MM.1S (cell line): ENCODE results near the gene PDCD1.

Experiments
- DNase-seq: peaks from one replicate; pipeline ENCODE4 v3.0.0-alpha.2; 2015
- H2AFZ ChIP-seq: fragments of 300-600 bp; sonication (generic); 2 replicates; pipeline ENCODE4 v1.6.0; 2016; ENCODE audit warnings: antibody characterized with exemption, low read length
- H3F3A ChIP-seq: fragments of 300-600 bp; sonication (generic); 2 replicates; pipeline ENCODE4 v1.6.1; 2016; ENCODE audit warnings: mild to moderate bottlenecking, antibody characterized with exemption, low read length, moderate library complexity, mixed read lengths; ENCODE audit not compliant: insufficient read depth
- H3K27ac ChIP-seq: fragments of 300-600 bp; sonication (generic); 2 replicates; pipeline ENCODE4 v1.5.1; 2016; ENCODE audit warnings: mild to moderate bottlenecking, low read length
- H3K27me3 ChIP-seq: fragments of 300-600 bp; sonication (generic); replicated peaks from 2 replicates; pipeline ENCODE4 v1.6.0; 2016; ENCODE audit warnings: low read length; ENCODE audit not compliant: insufficient read depth
- H3K36me3 ChIP-seq: fragments of 300-600 bp; sonication (generic); replicated peaks from 2 replicates; pipeline ENCODE4 v1.6.1; 2016; ENCODE audit warnings: mild to moderate bottlenecking, low read length, mixed read lengths; ENCODE audit not compliant: insufficient read depth
- H3K4me1 ChIP-seq: fragments of 300-600 bp; sonication (generic); 2 replicates; pipeline ENCODE4 v1.6.1; 2016; ENCODE audit warnings: low read length, mixed read lengths
- H3K4me2 ChIP-seq: fragments of 300-600 bp; sonication (generic); 2 replicates; pipeline ENCODE4 v1.6.0; 2016; ENCODE audit warnings: low read depth, low read length
- H3K4me3 ChIP-seq: fragments of 300-600 bp; sonication (generic); 2 replicates; pipeline ENCODE4 v1.5.1; 2016; ENCODE audit warnings: low read length, mixed read lengths
- H3K79me2 ChIP-seq: fragments of 300-600 bp; sonication (generic); 2 replicates; pipeline ENCODE4 v1.6.1; 2016; ENCODE audit warnings: mixed run types, low read length, mixed read lengths
- H3K9ac ChIP-seq: fragments of 300-600 bp; sonication (generic); 2 replicates; pipeline ENCODE4 v1.6.1; 2016; ENCODE audit warnings: low read length, mixed read lengths
- H3K9me2 ChIP-seq: fragments of 300-600 bp; sonication (generic); replicated peaks from 2 replicates; pipeline ENCODE4 v1.6.1; 2016; ENCODE audit warnings: mild to moderate bottlenecking, low read length, mixed read lengths; ENCODE audit not compliant: insufficient read depth
- H3K9me3 ChIP-seq: fragments of 300-600 bp; sonication (generic); replicated peaks from 2 replicates; pipeline ENCODE4 v1.6.1; 2016; ENCODE audit warnings: mild to moderate bottlenecking, low read length, mixed read lengths; ENCODE audit not compliant: insufficient read depth
- H4K20me1 ChIP-seq: fragments of 300-600 bp; sonication (generic); 2 replicates; pipeline ENCODE4 v1.6.1; 2016; ENCODE audit warnings: mild to moderate bottlenecking, low read length, moderate library complexity, mixed read lengths; ENCODE audit not compliant: insufficient read depth
- CTCF ChIP-seq: fragments of 300-600 bp; sonication (generic); IDR thresholded peaks from 2 replicates; pipeline ENCODE4 v1.5.1; 2016; ENCODE audit warnings: antibody characterized with exemption, low read length, mixed read lengths
- EZH2 ChIP-seq: fragments of 300-600 bp; sonication (generic); optimal IDR thresholded peaks from 2 replicates; pipeline ENCODE3; 2017; ENCODE audit warnings: low read depth, mild to moderate bottlenecking, antibody characterized with exemption, low read length, mixed read lengths
- EZH2phosphoT487 ChIP-seq: fragments of 300-600 bp; sonication (generic); IDR thresholded peaks from 2 replicates; pipeline ENCODE4 v1.6.1; 2018; ENCODE audit warnings: antibody characterized with exemption, low read length

Gene PDCD1

GRCh38 chr2:241811952-241812729, 46.6 kb downstream of the PDCD1 start:
- Histone ChIP-seq H3K79me2 (no peaks in the 10 kb centered on the region), H2AFZ (no peak overlapping the region), H4K20me1 (no peaks in the 10 kb centered on the region), H3K27ac (no peak overlapping the region), H3K36me3 (no peaks in the 10 kb centered on the region), H3K9ac (no peak overlapping the region), H3K9me3 (no peaks in the 10 kb centered on the region), H3K4me2 (no peak overlapping the region), H3K4me3 (no peak overlapping the region), H3K4me1 (no peaks in the 10 kb centered on the region), H3K27me3 (peaks cover 79% of the 10 kb centered on the region), H3F3A (no peaks in the 10 kb centered on the region), H3K9me2 (no peaks in the 10 kb centered on the region)
- TF ChIP-seq EZH2 (no peak), CTCF (no peak), EZH2phosphoT487 (no peak)
- DNase-seq: no peak

GRCh38 chr2:241811201-241811951, 47.3 kb downstream of the PDCD1 start:
- Histone ChIP-seq H3K27ac (no peak overlapping the region), H3K36me3 (no peaks in the 10 kb centered on the region), H2AFZ (no peak overlapping the region), H3K9me3 (no peaks in the 10 kb centered on the region), H3K9me2 (no peaks in the 10 kb centered on the region), H3F3A (no peaks in the 10 kb centered on the region), H3K27me3 (peaks cover 71% of the 10 kb centered on the region), H4K20me1 (no peaks in the 10 kb centered on the region), H3K4me3 (no peak overlapping the region), H3K4me1 (no peaks in the 10 kb centered on the region), H3K79me2 (no peaks in the 10 kb centered on the region), H3K4me2 (no peak overlapping the region), H3K9ac (no peak overlapping the region)
- TF ChIP-seq CTCF (no peak), EZH2 (no peak), EZH2phosphoT487 (no peak)
- no peak for DNase-seq

- H3K27me3 ChIP-seq: peaks cover 63% of the 10 kb centered on the region
- no peaks in the 10 kb centered on the region for H4K20me1 ChIP-seq
- H3K9me3 ChIP-seq: no peaks in the 10 kb centered on the region
- TF ChIP-seq EZH2 (no peak), EZH2phosphoT487 (no peak), CTCF (no peak)
- no peaks in the 10 kb centered on the region for H3K36me3 ChIP-seq
- H3F3A ChIP-seq: no peaks in the 10 kb centered on the region
- no peak overlapping the region for H3K4me2 ChIP-seq
- no peaks in the 10 kb centered on the region for H3K9me2 ChIP-seq
- H2AFZ ChIP-seq: no peak overlapping the region
- H3K4me3 ChIP-seq: no peak overlapping the region
- DNase-seq: no peak
- H3K27ac ChIP-seq: no peak overlapping the region
- H3K9ac ChIP-seq: no peak overlapping the region
- no peaks in the 10 kb centered on the region for H3K4me1 ChIP-seq
- no peaks in the 10 kb centered on the region for H3K79me2 ChIP-seq
Observed at GRCh38 chr2:241810307-241811200, 48.1 kb downstream of the PDCD1 start.
